Measurements from ENCODE around the gene PPA1. TPM values are rescaled to one million over a fixed set of nuclear protein-coding genes. Genes with fewer than 3 reads are reported as not detected.
"Not testable (repeated sequence)": the region's sequence is repeated elsewhere in the genome, so short reads cannot be mapped to it uniquely, and the experiment has no call there.

Gene PPA1
- total RNA-seq, 1 donor from 2014 or later: 56.3 TPM

GRCh38 chr10:70186090-70186489 is 47.1 kb downstream of the PPA1 start:
- H3K9me3 Mint-ChIP-seq (ENCODE audit: unreplicated experiment): no peaks in the 10 kb centered on the region
- TF ChIP-seq CTCF (IDR thresholded peaks at IDR 0.05; ENCODE audit: unreplicated experiment): no peak
- H3K4me3 Mint-ChIP-seq (ENCODE audit: unreplicated experiment): no peak overlapping the region
- peaks cover 4% of the 10 kb centered on the region for H3K27me3 Mint-ChIP-seq (ENCODE audit: unreplicated experiment)
- H3K36me3 Mint-ChIP-seq (ENCODE audit: low read depth, unreplicated experiment): no peaks in the 10 kb centered on the region
- no peak overlapping the region for H3K27ac Mint-ChIP-seq (ENCODE audit: unreplicated experiment)
- DNase-seq (ENCODE audit: low spot score): no peak
- no peaks in the 10 kb centered on the region for H3K4me1 Mint-ChIP-seq (ENCODE audit: unreplicated experiment)

- H3K36me3 Mint-ChIP-seq (ENCODE audit: low read depth, unreplicated experiment): no peaks in the 10 kb centered on the region
- DNase-seq (ENCODE audit: low spot score): no peak
- no peak overlapping the region for H3K27ac Mint-ChIP-seq (ENCODE audit: unreplicated experiment)
- H3K4me3 Mint-ChIP-seq (ENCODE audit: unreplicated experiment): no peak overlapping the region
- H3K9me3 Mint-ChIP-seq (ENCODE audit: unreplicated experiment): no peaks in the 10 kb centered on the region
- TF ChIP-seq CTCF (IDR thresholded peaks at IDR 0.05; ENCODE audit: unreplicated experiment): no peak
- H3K4me1 Mint-ChIP-seq (ENCODE audit: unreplicated experiment): no peaks in the 10 kb centered on the region
- H3K27me3 Mint-ChIP-seq (ENCODE audit: unreplicated experiment): peaks cover 4% of the 10 kb centered on the region
Observed at GRCh38 chr10:70183304-70183703, 49.9 kb downstream of the PPA1 start.

GRCh38 chr10:70179209-70179608 is 54.0 kb downstream of the PPA1 start:
- not testable (repeated sequence) for H3K36me3 Mint-ChIP-seq (ENCODE audit: low read depth, unreplicated experiment); H3K4me3 Mint-ChIP-seq (ENCODE audit: unreplicated experiment); H3K9me3 Mint-ChIP-seq (ENCODE audit: unreplicated experiment); H3K4me1 Mint-ChIP-seq (ENCODE audit: unreplicated experiment); H3K27me3 Mint-ChIP-seq (ENCODE audit: unreplicated experiment); H3K27ac Mint-ChIP-seq (ENCODE audit: unreplicated experiment); DNase-seq (ENCODE audit: low spot score)

- DNase-seq (ENCODE audit: low spot score): no peak
- Mint-ChIP-seq H3K36me3 (ENCODE audit: low read depth, unreplicated experiment) (no peaks in the 10 kb centered on the region), H3K4me3 (ENCODE audit: unreplicated experiment) (no peak overlapping the region), H3K27me3 (ENCODE audit: unreplicated experiment) (peaks cover 4% of the 10 kb centered on the region), H3K27ac (ENCODE audit: unreplicated experiment) (no peak overlapping the region), H3K4me1 (ENCODE audit: unreplicated experiment) (peaks cover 12% of the 10 kb centered on the region), H3K9me3 (ENCODE audit: unreplicated experiment) (no peaks in the 10 kb centered on the region)
- no peak for TF ChIP-seq CTCF (IDR thresholded peaks at IDR 0.05; ENCODE audit: unreplicated experiment)
Observed at GRCh38 chr10:70178139-70178725, 55.0 kb downstream of the PPA1 start.

- DNase-seq (ENCODE audit: low spot score): no peak
- TF ChIP-seq CTCF (IDR thresholded peaks at IDR 0.05; ENCODE audit: unreplicated experiment): no peak
- peaks cover 12% of the 10 kb centered on the region for H3K4me1 Mint-ChIP-seq (ENCODE audit: unreplicated experiment)
- H3K9me3 Mint-ChIP-seq (ENCODE audit: unreplicated experiment): no peaks in the 10 kb centered on the region
- peaks cover 5% of the 10 kb centered on the region for H3K27me3 Mint-ChIP-seq (ENCODE audit: unreplicated experiment)
- H3K4me3 Mint-ChIP-seq (ENCODE audit: unreplicated experiment): no peak overlapping the region
- H3K27ac Mint-ChIP-seq (ENCODE audit: unreplicated experiment): no peak overlapping the region
- H3K36me3 Mint-ChIP-seq (ENCODE audit: low read depth, unreplicated experiment): no peaks in the 10 kb centered on the region
Observed at GRCh38 chr10:70176441-70176840, 56.8 kb downstream of the PPA1 start.

Measured in endothelial cell (in vitro differentiated cells).